ENCODE measurements around the gene NR0B1. TPM values are rescaled to one million over a fixed set of nuclear protein-coding genes. Genes with fewer than 3 reads are reported as not detected.

Gene NR0B1, protein sequence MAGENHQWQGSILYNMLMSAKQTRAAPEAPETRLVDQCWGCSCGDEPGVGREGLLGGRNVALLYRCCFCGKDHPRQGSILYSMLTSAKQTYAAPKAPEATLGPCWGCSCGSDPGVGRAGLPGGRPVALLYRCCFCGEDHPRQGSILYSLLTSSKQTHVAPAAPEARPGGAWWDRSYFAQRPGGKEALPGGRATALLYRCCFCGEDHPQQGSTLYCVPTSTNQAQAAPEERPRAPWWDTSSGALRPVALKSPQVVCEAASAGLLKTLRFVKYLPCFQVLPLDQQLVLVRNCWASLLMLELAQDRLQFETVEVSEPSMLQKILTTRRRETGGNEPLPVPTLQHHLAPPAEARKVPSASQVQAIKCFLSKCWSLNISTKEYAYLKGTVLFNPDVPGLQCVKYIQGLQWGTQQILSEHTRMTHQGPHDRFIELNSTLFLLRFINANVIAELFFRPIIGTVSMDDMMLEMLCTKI
- total RNA-seq, result under 1 TPM; 0.13 to 0.40 (median 0.33) TPM
- 1 to 10 TPM; 2.7 to 6.9 TPM for polyA plus RNA-seq

DNA sequence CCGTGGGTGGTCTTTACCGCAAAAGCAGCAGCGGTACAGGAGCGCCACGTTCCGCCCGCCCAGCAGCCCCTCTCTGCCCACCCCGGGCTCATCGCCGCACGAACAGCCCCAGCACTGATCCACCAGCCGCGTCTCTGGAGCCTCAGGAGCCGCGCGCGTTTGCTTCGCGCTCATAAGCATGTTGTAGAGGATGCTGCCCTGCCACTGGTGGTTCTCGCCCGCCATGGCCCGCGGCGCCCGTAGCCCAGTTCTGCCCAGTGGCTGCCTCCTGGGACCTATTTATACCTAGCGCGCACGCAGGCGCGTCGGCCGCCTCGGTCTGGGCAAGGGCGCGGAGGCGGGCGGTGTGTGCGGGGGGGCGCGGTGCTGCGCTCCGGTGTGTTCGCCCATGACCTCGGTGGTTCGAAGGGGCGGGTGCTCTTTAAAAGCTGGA is at the start of gene NR0B1:
Gene NR0B1 (minus strand): TSS at position 252 of the 433 bp plus-strand sequence. CDS start 27 bp downstream, at position 225.
- WGBS, 2 donors, result 5 to 32% methylated on average over 45 to 46 of the region's 46 CpGs
- no peaks in the 10 kb centered on the region for H3K4me1 ChIP-seq
- DNase-seq, result peak in 2 of 6 donors; percentile 54 to 57
- TF ChIP-seq, protein P1, sequence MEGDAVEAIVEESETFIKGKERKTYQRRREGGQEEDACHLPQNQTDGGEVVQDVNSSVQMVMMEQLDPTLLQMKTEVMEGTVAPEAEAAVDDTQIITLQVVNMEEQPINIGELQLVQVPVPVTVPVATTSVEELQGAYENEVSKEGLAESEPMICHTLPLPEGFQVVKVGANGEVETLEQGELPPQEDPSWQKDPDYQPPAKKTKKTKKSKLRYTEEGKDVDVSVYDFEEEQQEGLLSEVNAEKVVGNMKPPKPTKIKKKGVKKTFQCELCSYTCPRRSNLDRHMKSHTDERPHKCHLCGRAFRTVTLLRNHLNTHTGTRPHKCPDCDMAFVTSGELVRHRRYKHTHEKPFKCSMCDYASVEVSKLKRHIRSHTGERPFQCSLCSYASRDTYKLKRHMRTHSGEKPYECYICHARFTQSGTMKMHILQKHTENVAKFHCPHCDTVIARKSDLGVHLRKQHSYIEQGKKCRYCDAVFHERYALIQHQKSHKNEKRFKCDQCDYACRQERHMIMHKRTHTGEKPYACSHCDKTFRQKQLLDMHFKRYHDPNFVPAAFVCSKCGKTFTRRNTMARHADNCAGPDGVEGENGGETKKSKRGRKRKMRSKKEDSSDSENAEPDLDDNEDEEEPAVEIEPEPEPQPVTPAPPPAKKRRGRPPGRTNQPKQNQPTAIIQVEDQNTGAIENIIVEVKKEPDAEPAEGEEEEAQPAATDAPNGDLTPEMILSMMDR (IDR thresholded peaks at IDR 0.05), result no peak
- intact Hi-C loops (cut with DNase I), result no loop called here
- H3K27ac ChIP-seq, result no peak within 1 kb of the TSS
- no peaks in the 10 kb centered on the region for H3K9me3 ChIP-seq
- no peaks in the 10 kb centered on the region for H3K36me3 ChIP-seq
- no peak within 1 kb of the TSS for H3K4me3 ChIP-seq
- ATAC-seq, result peak in 3 of 4 donors; percentile 31 to 77 (median 63)
- peaks cover 0 to 36% (median 6%) of the 10 kb centered on the region in 4 donors for H3K27me3 ChIP-seq
- FAIRE-seq, result no peak

DNA sequence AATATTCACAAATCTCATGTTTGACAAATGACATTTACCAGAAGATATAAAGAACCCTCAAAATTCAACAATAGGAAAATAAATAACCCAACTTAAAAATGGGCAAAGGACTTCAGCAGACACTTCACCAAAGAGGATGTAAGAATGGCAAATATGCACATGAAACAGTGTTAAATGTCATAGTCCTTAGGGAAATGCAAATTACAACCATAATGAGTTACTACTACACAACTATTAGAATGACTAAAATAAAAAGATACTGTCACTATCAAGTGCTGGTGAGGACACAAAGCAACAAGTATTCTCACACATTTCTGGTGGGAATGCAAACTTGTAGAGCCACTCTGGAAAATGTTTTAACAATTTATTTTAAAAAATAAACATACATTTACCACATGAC is 40.8 kb upstream of the NR0B1 start:
- Histone ChIP-seq H3K27ac (no peak overlapping the region), H3K9me3 (no peaks in the 10 kb centered on the region), H3K36me3 (no peaks in the 10 kb centered on the region), H3K4me3 (no peak overlapping the region), H3K27me3 (no peaks in the 10 kb centered on the region), H3K4me1 (no peaks in the 10 kb centered on the region)
- no peak for ATAC-seq
- FAIRE-seq, result no peak
- TF ChIP-seq, protein P1 (IDR thresholded peaks at IDR 0.05), result no peak
- intact Hi-C loops (cut with DNase I), result no loop called here
- DNase-seq, result no peak

DNA sequence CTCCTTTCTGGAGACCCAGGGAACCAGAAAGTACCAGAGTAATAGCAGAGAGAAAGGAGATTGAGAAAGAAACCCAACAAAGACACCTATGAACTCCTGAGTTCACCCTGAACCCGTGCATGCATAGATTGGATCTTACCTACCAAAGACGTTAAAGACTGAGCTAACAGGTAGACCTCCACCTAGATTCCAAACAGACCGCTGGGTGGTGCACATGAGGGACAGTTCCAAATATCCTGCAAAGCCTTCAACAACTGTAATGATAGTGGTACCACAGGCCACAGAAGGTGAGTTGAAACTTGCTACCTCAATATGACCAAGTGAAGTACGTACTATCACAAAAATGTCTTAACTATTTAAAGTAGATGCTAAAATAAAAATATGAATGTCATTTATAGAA is 34.0 kb upstream of the NR0B1 start:
- 31 to 41% methylated on average over 4 of the region's 4 CpGs for WGBS, 2 donors
- TF ChIP-seq, protein P1 (IDR thresholded peaks at IDR 0.05), result no peak
- FAIRE-seq (no peak), ATAC-seq (no peak), DNase-seq (no peak)
- Histone ChIP-seq H3K27me3 (peaks cover 0 to 29% (median 5%) of the 10 kb centered on the region in 4 donors), H3K4me3 (no peak overlapping the region), H3K36me3 (no peaks in the 10 kb centered on the region), H3K4me1 (no peaks in the 10 kb centered on the region), H3K27ac (no peak overlapping the region), H3K9me3 (no peaks in the 10 kb centered on the region)
- intact Hi-C loops (cut with DNase I), result no loop called here

DNA sequence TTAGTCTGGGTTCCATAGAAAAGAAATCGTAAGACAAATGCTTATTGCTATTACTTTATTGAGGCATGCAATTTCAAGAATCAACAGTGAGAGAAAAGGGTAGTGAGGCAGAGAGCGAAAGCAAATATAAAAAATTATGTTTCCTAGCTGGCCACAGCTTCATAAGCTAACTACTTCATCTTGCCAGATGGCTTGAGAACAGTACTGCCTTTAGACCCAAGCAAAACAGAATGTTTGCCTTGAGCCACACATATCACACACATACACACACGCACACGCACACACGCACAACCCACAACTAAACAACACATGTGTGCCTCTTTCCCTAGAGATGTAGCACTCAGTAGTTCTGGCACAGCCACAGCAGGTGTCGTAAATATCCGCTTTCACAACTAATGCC is 31.6 kb upstream of the NR0B1 start:
- WGBS, 2 donors, result 77 to 83% methylated on average over 7 of the region's 7 CpGs
- ATAC-seq (peak in 2 of 4 donors; percentile 29 to 56), FAIRE-seq (no peak), DNase-seq (no peak)
- H3K4me1 ChIP-seq, result no peaks in the 10 kb centered on the region
- TF ChIP-seq, protein P1 (IDR thresholded peaks at IDR 0.05), result no peak
- H3K9me3 ChIP-seq, result no peaks in the 10 kb centered on the region
- no peak overlapping the region for H3K27ac ChIP-seq
- no peak overlapping the region for H3K4me3 ChIP-seq
- intact Hi-C loops (cut with DNase I), result no loop called here
- H3K36me3 ChIP-seq, result no peaks in the 10 kb centered on the region
- H3K27me3 ChIP-seq, result peaks cover 0 to 38% (median 5%) of the 10 kb centered on the region in 4 donors

DNA sequence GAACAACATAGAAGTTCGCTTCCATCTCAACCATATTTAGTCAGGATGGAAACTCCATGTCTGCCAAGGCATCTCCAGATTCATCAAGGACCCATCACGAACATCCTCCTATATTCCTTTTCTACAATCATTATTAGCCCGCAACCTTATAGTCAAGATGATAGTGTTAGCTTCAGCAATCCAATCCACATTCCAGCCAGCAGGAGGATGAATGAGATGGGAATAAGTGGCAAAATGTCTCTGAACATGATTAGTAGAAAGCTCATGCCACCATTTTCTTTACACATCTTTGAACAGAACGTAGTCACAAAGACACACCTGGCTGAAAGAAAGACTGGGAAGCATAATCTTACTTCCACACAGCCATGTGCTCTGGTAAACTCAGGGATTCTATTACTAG is 18.6 kb upstream of the NR0B1 start:
- intact Hi-C loops (cut with DNase I), result no loop called here
- TF ChIP-seq, protein P1 (IDR thresholded peaks at IDR 0.05), result no peak
- H3K27ac ChIP-seq, result no peak overlapping the region
- DNase-seq, result no peak
- no peak for ATAC-seq
- peaks cover 0 to 11% (median 5%) of the 10 kb centered on the region in 4 donors for H3K27me3 ChIP-seq
- H3K4me1 ChIP-seq, result no peaks in the 10 kb centered on the region
- 69 to 74% methylated on average over 4 of the region's 4 CpGs for WGBS, 2 donors
- no peak for FAIRE-seq
- no peak overlapping the region for H3K4me3 ChIP-seq
- no peaks in the 10 kb centered on the region for H3K9me3 ChIP-seq
- H3K36me3 ChIP-seq, result no peaks in the 10 kb centered on the region

Data from pancreas (tissue), 10 donors.